ENCODE results near the gene CFC1B. TPM values are rescaled to one million over a fixed set of nuclear protein-coding genes. Genes with fewer than 3 reads are reported as not detected.
"Not testable (repeated sequence)": the region's sequence is repeated elsewhere in the genome, so short reads cannot be mapped to it uniquely, and the experiment has no call there.

The CFC1B gene
- not detected for total RNA-seq
- long read RNA-seq, partial matches to known transcripts: 1 of 1 reads
- long read RNA-seq, other reads (novel, unspliced or antisense): 0 of 1 reads

DNA sequence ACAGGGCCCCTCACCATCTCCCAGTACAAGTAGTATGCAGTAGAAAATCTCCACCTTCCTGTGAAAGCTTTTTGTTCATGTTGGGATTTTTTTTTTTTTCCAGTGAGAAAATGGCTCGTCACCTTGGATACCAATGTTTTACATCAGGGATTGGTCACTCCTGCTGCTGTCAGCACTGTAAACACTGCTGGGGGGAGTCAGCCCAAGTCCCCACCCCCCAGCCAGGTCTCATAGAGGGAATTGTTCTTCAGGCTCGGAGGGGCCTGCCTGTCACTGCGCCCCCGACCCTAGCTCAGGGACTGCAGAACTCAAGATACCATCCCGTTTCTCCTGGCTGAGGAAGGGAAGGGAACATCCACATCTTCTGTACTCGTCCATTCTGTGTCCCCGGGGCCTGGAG lies at the start of gene CFC1B:
Gene CFC1B (plus strand): TSS at position 231 of the 400 bp plus-strand sequence. CDS start 263 bp downstream, outside the sequence.
- not testable (repeated sequence) for ATAC-seq

DNA sequence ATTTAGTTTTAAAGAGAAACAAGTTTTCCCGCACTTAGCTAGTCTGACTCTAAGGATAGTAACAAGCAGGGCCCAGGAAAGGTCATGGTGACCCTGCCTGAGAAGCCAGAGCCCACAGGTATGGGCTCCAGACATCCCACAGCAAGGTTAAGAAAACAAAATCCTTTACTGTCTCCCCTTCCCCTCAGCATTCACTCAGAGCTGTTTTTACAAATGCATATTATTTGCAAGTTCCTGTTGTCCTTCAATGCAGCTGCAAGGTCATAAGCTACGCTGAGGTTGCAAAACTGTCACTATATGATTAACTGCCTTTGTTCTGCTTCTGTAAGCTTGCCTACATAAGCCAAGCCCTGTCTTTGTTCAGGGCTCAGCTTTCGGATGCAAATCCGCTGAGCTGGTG lies 29.9 kb upstream of the CFC1B start:
- intact Hi-C loops (cut with DNase I, micrococcal nuclease): not testable (repeated sequence)

More for the DNA sequence above, at the start of gene CFC1B:
- DNase-seq; intact Hi-C loops (cut with DNase I, micrococcal nuclease): not testable (repeated sequence)

GRCh38 chr2:130509228-130509627 lies 11.8 kb upstream of the CFC1B start, which contains the start of gene POTEI:
Gene POTEI, minus strand, starts transcription at chr2:130509328. Its CDS starts 93 bp downstream, at chr2:130509235.
- intact Hi-C loops (cut with DNase I, micrococcal nuclease); DNase-seq; ATAC-seq: not testable (repeated sequence)

More for the DNA sequence above, 29.9 kb upstream of the CFC1B start:
- not testable (repeated sequence) for DNase-seq, ATAC-seq

- DNase-seq; intact Hi-C loops (cut with DNase I, micrococcal nuclease): not testable (repeated sequence)
- peak; percentile 34 for ATAC-seq
These were observed 9.9 kb upstream of the CFC1B start for GRCh38 chr2:130510807-130511746.

GRCh38 chr2:130511747-130512451 lies 9.1 kb upstream of the CFC1B start:
- not testable (repeated sequence) for DNase-seq
- peak; percentile 24 for ATAC-seq

GRCh38 chr2:130518516-130519106 lies 2.4 kb upstream of the CFC1B start:
- intact Hi-C loops (cut with DNase I, micrococcal nuclease); DNase-seq: not testable (repeated sequence)
- peak; percentile 90 for ATAC-seq

More at GRCh38 chr2:130511747-130512451, 9.1 kb upstream of the CFC1B start:
- intact Hi-C loops (cut with DNase I, micrococcal nuclease): not testable (repeated sequence)

DNA sequence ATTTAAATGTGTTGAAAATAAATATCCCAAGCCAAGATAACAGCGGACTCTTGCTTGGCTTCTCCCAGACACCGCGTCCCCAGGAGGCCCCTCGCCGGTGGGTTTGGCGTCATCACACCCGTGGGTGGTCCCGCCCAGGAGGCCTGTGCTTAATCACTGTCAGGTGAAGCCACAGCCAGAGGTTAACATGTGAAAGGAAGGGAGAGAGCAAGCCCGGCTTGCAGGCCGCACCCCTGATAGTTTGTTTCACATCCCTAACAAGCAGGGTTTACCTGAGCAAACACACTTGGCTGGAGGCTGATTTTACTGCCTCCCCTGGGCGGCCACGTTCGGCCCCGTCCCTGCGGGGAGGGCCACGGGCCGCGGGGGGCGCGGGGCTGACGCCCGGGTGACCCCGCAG lies 1.4 kb downstream of the CFC1B start:
- DNase-seq; intact Hi-C loops (cut with DNase I, micrococcal nuclease): not testable (repeated sequence)
- peak; percentile 62 for ATAC-seq

GRCh38 chr2:130527365-130527967 lies 6.4 kb downstream of the CFC1B start:
- intact Hi-C loops (cut with DNase I, micrococcal nuclease); ATAC-seq; DNase-seq: not testable (repeated sequence)

- ATAC-seq; DNase-seq; intact Hi-C loops (cut with DNase I, micrococcal nuclease): not testable (repeated sequence)
These were observed 8.5 kb downstream of the CFC1B start for GRCh38 chr2:130529545-130529944.

DNA sequence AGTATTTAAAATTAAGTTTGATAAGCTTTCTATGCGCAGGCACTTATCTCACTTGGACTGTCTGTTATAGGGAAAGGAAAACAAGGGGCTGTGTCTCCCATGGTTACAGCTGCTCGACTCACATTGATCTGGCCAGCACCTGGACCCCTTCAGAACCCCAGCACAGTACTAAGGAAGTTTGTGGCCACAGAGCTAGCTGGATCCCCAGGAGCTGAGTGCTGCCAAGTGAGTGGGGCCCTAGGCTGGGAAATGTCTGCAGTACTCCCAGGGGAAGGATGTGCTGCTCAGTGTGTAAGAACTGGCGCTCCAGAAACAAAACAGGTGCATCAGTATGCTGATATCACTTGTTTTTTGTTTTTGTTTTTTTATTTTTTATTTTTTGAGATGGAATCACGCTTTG lies 9.2 kb downstream of the CFC1B start:
- ATAC-seq; intact Hi-C loops (cut with DNase I, micrococcal nuclease); DNase-seq: not testable (repeated sequence)

- ATAC-seq; intact Hi-C loops (cut with DNase I, micrococcal nuclease): not testable (repeated sequence)
These were observed 10.2 kb downstream of the CFC1B start for GRCh38 chr2:130531225-130531624.

DNA sequence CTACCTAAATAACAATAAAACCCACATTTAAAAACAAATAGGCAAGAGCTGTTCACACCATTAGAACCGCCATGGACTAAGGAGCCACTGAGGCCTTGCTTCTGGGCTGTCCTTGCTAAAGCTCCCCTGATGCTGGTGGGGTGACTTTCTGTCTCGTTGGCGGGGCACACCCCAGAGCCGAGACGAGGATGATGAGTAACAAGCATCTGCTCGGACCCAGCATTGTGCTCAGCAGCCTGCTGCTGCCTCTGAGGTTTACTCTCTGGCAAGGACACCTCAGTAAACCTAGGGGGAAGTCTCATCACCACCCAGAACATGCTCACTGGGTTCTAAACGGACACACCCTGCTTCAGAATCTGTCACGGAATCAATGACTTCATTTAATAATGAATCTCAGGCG lies 10.7 kb downstream of the CFC1B start:
- ATAC-seq; intact Hi-C loops (cut with DNase I, micrococcal nuclease); DNase-seq: not testable (repeated sequence)

More at GRCh38 chr2:130531225-130531624, 10.2 kb downstream of the CFC1B start:
- not testable (repeated sequence) for DNase-seq

GRCh38 chr2:130536654-130537053 lies 15.6 kb downstream of the CFC1B start:
- DNase-seq; intact Hi-C loops (cut with DNase I, micrococcal nuclease): not testable (repeated sequence)
- ATAC-seq: peak; percentile 49

- ATAC-seq; intact Hi-C loops (cut with DNase I, micrococcal nuclease); DNase-seq: not testable (repeated sequence)
These were observed 17.2 kb downstream of the CFC1B start for GRCh38 chr2:130538271-130538670.

- intact Hi-C loops (cut with DNase I, micrococcal nuclease); DNase-seq: not testable (repeated sequence)
- ATAC-seq: peak; percentile 26
These were observed 21.8 kb downstream of the CFC1B start for GRCh38 chr2:130542789-130543188.

DNA sequence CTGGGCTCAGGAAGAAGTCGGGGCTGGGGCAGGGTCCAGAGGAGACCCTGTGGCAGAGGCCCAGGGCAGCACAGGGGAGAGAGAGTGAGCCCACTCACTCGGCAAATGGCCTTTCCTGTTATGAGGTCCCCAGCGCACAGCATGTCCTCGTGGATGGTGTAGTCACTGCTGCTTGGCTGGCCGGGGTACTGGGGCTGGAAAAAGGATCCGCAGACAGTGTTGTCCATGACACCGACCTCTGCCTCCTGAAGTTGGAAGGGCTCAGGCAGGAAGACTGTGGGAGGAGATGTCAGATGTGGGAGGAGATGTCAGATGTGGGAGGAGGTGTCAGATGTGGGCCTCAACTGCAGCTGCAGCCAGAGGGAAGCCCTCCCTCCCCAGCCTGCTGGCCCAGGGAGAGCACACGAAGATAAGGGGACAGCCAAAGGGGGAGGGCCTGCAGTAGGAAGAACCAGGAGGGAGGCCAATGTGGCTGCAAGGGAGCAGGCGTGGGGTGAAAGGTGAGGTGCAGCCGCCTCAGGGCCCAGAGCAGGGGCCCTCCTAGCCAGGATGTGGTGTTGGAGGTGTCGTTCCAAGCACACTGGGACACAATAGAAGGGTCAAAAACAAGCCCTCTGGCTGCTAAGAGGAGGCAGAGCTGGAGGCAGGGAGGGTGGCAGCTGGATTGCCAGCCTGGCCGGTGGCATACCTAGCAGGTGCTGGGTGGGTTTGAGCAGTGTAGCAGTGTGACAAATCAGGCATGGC lies 22.9 kb downstream of the CFC1B start:
- ATAC-seq; intact Hi-C loops (cut with DNase I, micrococcal nuclease); DNase-seq: not testable (repeated sequence)

- intact Hi-C loops (cut with DNase I, micrococcal nuclease); DNase-seq; ATAC-seq: not testable (repeated sequence)
These were observed 24.0 kb downstream of the CFC1B start for GRCh38 chr2:130544978-130545377.
